ENCODE results near the gene SHE.

DNA sequence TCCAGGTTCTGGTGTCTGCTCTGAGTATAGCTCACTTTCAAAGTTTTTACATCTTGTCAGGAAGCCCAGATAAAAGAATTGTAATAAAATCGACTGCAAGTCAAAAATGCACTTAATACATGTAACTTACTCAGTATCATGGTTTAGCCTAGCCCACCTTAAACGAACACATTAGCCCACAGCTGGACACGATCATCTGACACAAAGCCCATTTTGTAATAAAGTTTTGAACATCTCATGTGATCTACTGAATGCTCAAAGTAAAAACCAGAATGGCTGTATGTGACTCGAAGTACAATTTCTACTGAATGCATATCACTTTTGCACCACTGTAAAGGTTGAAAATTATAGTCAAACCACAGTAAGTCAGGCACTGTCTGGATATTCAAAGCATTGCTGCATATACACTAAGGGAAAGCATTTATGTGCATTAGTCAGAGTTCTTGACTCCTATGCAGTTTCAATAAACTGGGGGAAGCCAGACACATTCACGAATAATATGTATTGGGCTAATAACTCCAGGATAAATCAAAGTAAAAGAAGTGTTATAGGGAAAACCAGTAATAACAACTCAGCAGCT lies 12.4 kb downstream of the SHE start:
- TF ChIP-seq, protein P1, sequence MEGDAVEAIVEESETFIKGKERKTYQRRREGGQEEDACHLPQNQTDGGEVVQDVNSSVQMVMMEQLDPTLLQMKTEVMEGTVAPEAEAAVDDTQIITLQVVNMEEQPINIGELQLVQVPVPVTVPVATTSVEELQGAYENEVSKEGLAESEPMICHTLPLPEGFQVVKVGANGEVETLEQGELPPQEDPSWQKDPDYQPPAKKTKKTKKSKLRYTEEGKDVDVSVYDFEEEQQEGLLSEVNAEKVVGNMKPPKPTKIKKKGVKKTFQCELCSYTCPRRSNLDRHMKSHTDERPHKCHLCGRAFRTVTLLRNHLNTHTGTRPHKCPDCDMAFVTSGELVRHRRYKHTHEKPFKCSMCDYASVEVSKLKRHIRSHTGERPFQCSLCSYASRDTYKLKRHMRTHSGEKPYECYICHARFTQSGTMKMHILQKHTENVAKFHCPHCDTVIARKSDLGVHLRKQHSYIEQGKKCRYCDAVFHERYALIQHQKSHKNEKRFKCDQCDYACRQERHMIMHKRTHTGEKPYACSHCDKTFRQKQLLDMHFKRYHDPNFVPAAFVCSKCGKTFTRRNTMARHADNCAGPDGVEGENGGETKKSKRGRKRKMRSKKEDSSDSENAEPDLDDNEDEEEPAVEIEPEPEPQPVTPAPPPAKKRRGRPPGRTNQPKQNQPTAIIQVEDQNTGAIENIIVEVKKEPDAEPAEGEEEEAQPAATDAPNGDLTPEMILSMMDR (IDR thresholded peaks at IDR 0.05) = no peak
- TF ChIP-seq POLR2A (IDR thresholded peaks at IDR 0.05) (no peak), POLR2AphosphoS5 (IDR thresholded peaks at IDR 0.05) (no peak), EP300 (IDR thresholded peaks at IDR 0.05) (no peak)

All from sigmoid colon (tissue), 4 donors.